IMR-90 (cell line): Measurements from ENCODE around the gene OSBP2. TPM values are rescaled to one million over a fixed set of nuclear protein-coding genes. Genes with fewer than 3 reads are reported as not detected.
"Not testable (repeated sequence)": the region's sequence is repeated elsewhere in the genome, so short reads cannot be mapped to it uniquely, and the experiment has no call there.

ENCODE experiments used
- ATAC-seq: fragments of 200-7000 bp; cut with Tn5 transposase; 2 replicates; pipeline ENCODE4 v1.9.1; 2020; ENCODE audit warnings: low read depth, mild to moderate bottlenecking, moderate library complexity
- BruUV-seq: library from RNA; stranded (reverse); fragments of 400-500 nt; replicated peaks from 2 replicates; lab custom pipeline; 2021; lab: Mats Ljungman, UMichigan
- CTCF ChIA-PET: fragments of 300-600 bp; formaldehyde crosslinking; extraction: SDS; loops from one replicate; lab custom pipeline; 2021; ENCODE audit warnings: antibody characterized with exemption; lab: Yijun Ruan, JAX
- POLR2A ChIA-PET: fragments of 300-600 bp; sonication (Branson Sonifier 250); formaldehyde crosslinking; loops from one replicate; lab custom pipeline; 2022; ENCODE audit warnings: antibody characterized with exemption; ENCODE audit not compliant: unreplicated experiment; lab: Charles Lee
- DNase-seq: peaks from one replicate; pipeline ENCODE4 v3.0.0; 2013
- H2AFZ ChIP-seq: replicated peaks from 2 replicates; pipeline ENCODE3; 2013; ENCODE audit warnings: low read length, mild to moderate bottlenecking; ENCODE audit not compliant: poor library complexity
- H2AK5ac ChIP-seq: 2 replicates; pipeline ENCODE4 v1.6.1; 2013; ENCODE audit warnings: low read depth, low read length, inconsistent platforms
- H2AK9ac ChIP-seq: replicated peaks from 2 replicates; pipeline ENCODE3; 2013; ENCODE audit warnings: mild to moderate bottlenecking, low read depth, low read length, moderate library complexity; ENCODE audit not compliant: poor library complexity
- H2BK120ac ChIP-seq: 2 replicates; pipeline ENCODE4 v1.6.1; 2013; ENCODE audit warnings: low read depth, low read length, inconsistent platforms
- H2BK15ac ChIP-seq: 3 replicates; pipeline ENCODE4 v1.6.1; 2013; ENCODE audit warnings: low read depth, low read length, inconsistent platforms
- H2BK20ac ChIP-seq: 2 replicates; pipeline ENCODE4 v1.6.1; 2013; ENCODE audit warnings: low read depth, mild to moderate bottlenecking, inconsistent platforms, low read length, moderate library complexity
- H2BK5ac ChIP-seq: 2 replicates; pipeline ENCODE4 v1.6.1; 2013; ENCODE audit warnings: mild to moderate bottlenecking, low read depth, low read length, inconsistent platforms; ENCODE audit not compliant: poor library complexity, severe bottlenecking
- H3K14ac ChIP-seq: replicated peaks from 2 replicates; pipeline ENCODE4 v1.6.1; 2013; ENCODE audit warnings: low read depth, low read length, inconsistent platforms
- H3K18ac ChIP-seq: 2 replicates; pipeline ENCODE4 v1.6.1; 2013; ENCODE audit warnings: low read depth, low read length, control low read depth
- H3K23ac ChIP-seq: 2 replicates; pipeline ENCODE4 v1.6.1; 2013; ENCODE audit warnings: low read depth, low read length, inconsistent platforms
- H3K27ac ChIP-seq: 2 replicates; pipeline ENCODE4 v1.5.1; 2013; ENCODE audit warnings: mild to moderate bottlenecking, control low read depth, low read length; ENCODE audit not compliant: insufficient read depth
- H3K27me3 ChIP-seq: 2 replicates; pipeline ENCODE4 v1.6.1; 2013; ENCODE audit warnings: low read length; ENCODE audit not compliant: control insufficient read depth, insufficient read depth
- H3K36me3 ChIP-seq: 2 replicates; pipeline ENCODE4 v1.6.1; 2013; ENCODE audit warnings: low read length, mixed read lengths; ENCODE audit not compliant: control insufficient read depth, insufficient read depth
- H3K4ac ChIP-seq: 2 replicates; pipeline ENCODE4 v1.6.1; 2013; ENCODE audit warnings: low read depth, low read length, inconsistent platforms
- H3K4me1 ChIP-seq: 2 replicates; pipeline ENCODE4 v1.6.1; 2013; ENCODE audit warnings: low read length, mixed read lengths; ENCODE audit not compliant: control insufficient read depth, insufficient read depth
- H3K4me2 ChIP-seq: 2 replicates; pipeline ENCODE4 v1.6.1; 2013; ENCODE audit warnings: low read depth, mild to moderate bottlenecking, control low read depth, low read length, moderate library complexity
- H3K4me3 ChIP-seq: 2 replicates; pipeline ENCODE4 v1.5.1; 2013; ENCODE audit warnings: low read depth, mild to moderate bottlenecking, control low read depth, low read length, moderate library complexity; ENCODE audit not compliant: insufficient read depth
- H3K56ac ChIP-seq: 2 replicates; pipeline ENCODE4 v1.6.1; 2013; ENCODE audit warnings: low read length, inconsistent platforms; ENCODE audit not compliant: insufficient read depth; ENCODE audit errors: extremely low read depth
- H3K79me1 ChIP-seq, 2 experiments: 2 replicates each; pipeline ENCODE4 v1.6.1; 2013; ENCODE audit warnings: low read length in 2 of 2, inconsistent platforms in 1 of 2, low read depth in 1 of 2
- H3K9ac ChIP-seq: 2 replicates; pipeline ENCODE4 v1.6.1; 2013; ENCODE audit warnings: low read depth, low read length, control low read depth
- H3K9me1 ChIP-seq: 2 replicates; pipeline ENCODE4 v1.6.1; 2013; ENCODE audit warnings: low read length, inconsistent platforms; ENCODE audit not compliant: insufficient read depth
- H3K9me3 ChIP-seq: 2 replicates; pipeline ENCODE4 v1.6.1; 2013; ENCODE audit warnings: low read length; ENCODE audit not compliant: control insufficient read depth, insufficient read depth
- H4K20me1 ChIP-seq: 2 replicates; pipeline ENCODE4 v1.6.1; 2013; ENCODE audit warnings: low read length, inconsistent platforms; ENCODE audit not compliant: insufficient read depth
- H4K5ac ChIP-seq: 2 replicates; pipeline ENCODE4 v1.6.1; 2013; ENCODE audit warnings: mild to moderate bottlenecking, low read depth, low read length, control low read depth
- H4K8ac ChIP-seq, 2 experiments: 2 replicates each; pipeline ENCODE4 v1.6.1; 2013; ENCODE audit warnings: low read depth in 2 of 2, low read length in 2 of 2, control low read depth in 1 of 2, inconsistent platforms in 1 of 2
- H4K91ac ChIP-seq: 2 replicates; pipeline ENCODE4 v1.6.1; 2013; ENCODE audit warnings: low read depth, low read length, inconsistent platforms; ENCODE audit not compliant: insufficient read depth
- WGBS, 2 experiments: methylation state at CpG; one replicate each; pipeline versions ENCODE4 v1.1.5 to v1.1.7; 2013; ENCODE audit warnings: missing lambda C conversion rate in 2 of 2; ENCODE audit not compliant: insufficient read length in 1 of 2; ENCODE audit errors: extremely low coverage in 2 of 2; 5-methylcytosine and 5-hydroxymethylcytosine counted together
- dilution Hi-C: fragments of 300-500 bp; cut with HindIII; formaldehyde crosslinking; loops from one replicate; pipeline ENCODE4 v1.14.3; 2018; ENCODE audit warnings: low sequenced_read_pairs; ENCODE audit not compliant: unreplicated experiment
- in situ Hi-C: fragments of 300-500 bp; cut with MboI; formaldehyde crosslinking; loops from 3 replicates; pipeline ENCODE4 v1.14.3; 2019; ENCODE audit warnings: low sequenced_read_pairs, inconsistent platforms, mixed read lengths
- intact Hi-C: fragments of 100-400 bp; cut with micrococcal nuclease; formaldehyde crosslinking; loops from 2 replicates; pipeline ENCODE4 v1.10.0; 2022
- polyA plus RNA-seq, 3 experiments: library from polyadenylated mRNA; depleted of rRNA; stranded (reverse); fragments of >200 nt; gene quantifications; 2 replicates each; pipeline ENCODE4 v1.2.3, GENCODE V29; 2012; ENCODE audit warnings: low replicate concordance in 1 of 3
- total RNA-seq: library from RNA; depleted of rRNA; stranded (reverse); fragments of >200 nt; gene quantifications from 2 replicates; pipeline ENCODE4 v1.2.3, GENCODE V29; 2012

The OSBP2 gene
- total and polyA plus RNA-seq, 2 of the 4 experiments (the other 2 are of a cell fraction): 1.8 to 2.2 TPM

DNA sequence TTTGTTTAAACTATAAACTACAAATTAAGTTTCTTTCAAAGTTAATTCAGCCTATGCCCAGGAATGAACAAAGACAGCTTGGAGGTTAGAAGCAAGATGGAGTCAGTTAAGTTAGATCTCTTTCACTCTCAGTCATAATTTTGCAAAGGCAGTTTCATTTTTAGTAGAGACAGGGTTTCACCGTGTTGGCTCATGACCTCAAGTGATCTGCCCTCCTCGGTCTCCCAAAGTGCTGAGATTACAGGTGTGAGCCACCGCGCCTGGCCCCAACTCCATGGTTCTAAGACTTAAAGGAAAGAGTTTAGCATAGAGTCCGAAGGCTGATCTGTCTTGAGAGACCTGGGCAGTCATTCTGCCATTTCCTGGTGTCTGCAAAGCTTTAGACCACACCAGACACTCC lies 45.8 kb downstream of the OSBP2 start:
- H3K4ac ChIP-seq, H3K27ac ChIP-seq, H2BK20ac ChIP-seq, H2AK5ac ChIP-seq, H3K79me1 ChIP-seq, H4K5ac ChIP-seq, ATAC-seq, H2BK120ac ChIP-seq, H2AFZ ChIP-seq, H3K27me3 ChIP-seq, H3K56ac ChIP-seq, H3K9me1 ChIP-seq, H3K4me3 ChIP-seq, dilution Hi-C loops, H2BK5ac ChIP-seq, DNase-seq, POLR2A ChIA-PET, H4K91ac ChIP-seq, H3K23ac ChIP-seq, H3K9ac ChIP-seq, H3K36me3 ChIP-seq, H2BK15ac ChIP-seq, H4K8ac ChIP-seq, intact Hi-C loops, CTCF ChIA-PET, H3K4me1 ChIP-seq, in situ Hi-C loops, H3K4me2 ChIP-seq, H3K9me3 ChIP-seq, BruUV-seq, H3K14ac ChIP-seq, H3K18ac ChIP-seq, H4K20me1 ChIP-seq, H2AK9ac ChIP-seq: not testable (repeated sequence)
- 100% methylated on average over 1 of the region's 5 CpGs; no CpG with 5 or more reads in 1 of the 2 experiments for WGBS, 2 experiments
